ENCODE data around the gene S100A16.
"Not testable (repeated sequence)": the region's sequence is repeated elsewhere in the genome, so short reads cannot be mapped to it uniquely, and the experiment has no call there.

Gene S100A16

DNA sequence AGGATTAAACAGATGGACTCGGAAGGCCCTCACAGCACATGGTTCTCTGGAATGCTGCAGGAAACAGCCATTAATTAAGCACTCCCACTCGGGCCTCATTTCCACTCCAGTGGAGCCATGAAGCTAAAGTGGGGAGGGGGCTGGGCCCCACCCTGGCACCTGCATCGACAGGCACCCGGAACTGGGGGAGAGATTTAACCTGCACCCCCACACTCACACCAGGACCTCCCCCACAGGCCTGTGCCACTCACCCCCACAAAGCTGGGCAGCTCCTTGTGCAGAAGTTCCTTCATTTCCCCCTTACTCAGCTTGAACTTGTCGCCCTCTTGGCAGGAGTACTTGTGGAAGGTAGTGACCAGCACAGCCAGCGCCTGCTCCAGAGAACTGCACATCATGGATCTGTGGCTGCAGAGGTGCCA, 49.4 kb downstream of the S100A16 start:
- no peak for DNase-seq (ENCODE audit: low read depth in 2 of 2)

DNA sequence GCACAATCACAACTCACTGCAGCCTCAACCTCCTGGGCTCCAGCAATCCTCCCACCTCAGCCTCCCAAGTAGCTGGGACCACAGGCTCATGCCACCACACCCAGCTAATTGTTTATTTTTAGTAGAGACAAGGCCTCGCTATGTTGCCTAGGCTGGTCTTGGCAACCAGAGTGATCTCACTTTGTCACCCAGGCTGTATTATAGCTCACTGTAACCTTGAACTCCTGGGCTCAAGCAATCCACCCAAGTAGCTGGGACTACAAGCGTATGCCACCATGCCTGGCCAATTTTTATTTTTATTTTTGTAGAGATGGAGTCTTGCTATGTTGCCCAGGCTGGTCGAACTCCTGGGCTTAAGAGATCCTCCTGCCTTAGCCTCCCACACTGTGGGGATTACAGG, 50.9 kb downstream of the S100A16 start:
- DNase-seq (ENCODE audit: low read depth in 2 of 2): not testable (repeated sequence)

DNA sequence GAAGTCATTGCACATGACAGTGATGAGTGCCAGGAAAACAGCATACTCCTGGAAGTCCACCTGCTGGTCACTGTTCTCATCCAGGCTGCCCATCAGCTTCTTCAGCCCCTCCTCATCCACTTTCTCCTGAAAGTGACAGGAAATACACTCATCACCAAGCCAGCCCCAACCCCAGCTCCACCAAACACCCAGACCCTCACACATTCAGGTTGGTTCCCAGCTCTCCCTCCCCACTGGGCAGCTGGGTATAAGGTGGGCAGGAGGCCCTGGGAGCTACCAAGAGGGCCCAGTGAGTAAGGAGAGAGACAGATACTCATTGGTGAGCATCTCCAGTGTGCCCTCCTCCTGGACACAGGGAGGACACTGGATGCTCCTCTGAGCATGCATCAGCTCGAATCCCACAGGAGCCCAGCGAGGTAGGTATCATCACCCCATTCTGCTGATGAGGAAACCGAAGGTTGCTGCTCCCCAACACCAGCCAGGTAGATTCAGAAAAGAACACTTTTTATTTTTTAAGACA, 51.4 kb downstream of the S100A16 start:
- DNase-seq (ENCODE audit: low read depth in 2 of 2): no peak

DNA sequence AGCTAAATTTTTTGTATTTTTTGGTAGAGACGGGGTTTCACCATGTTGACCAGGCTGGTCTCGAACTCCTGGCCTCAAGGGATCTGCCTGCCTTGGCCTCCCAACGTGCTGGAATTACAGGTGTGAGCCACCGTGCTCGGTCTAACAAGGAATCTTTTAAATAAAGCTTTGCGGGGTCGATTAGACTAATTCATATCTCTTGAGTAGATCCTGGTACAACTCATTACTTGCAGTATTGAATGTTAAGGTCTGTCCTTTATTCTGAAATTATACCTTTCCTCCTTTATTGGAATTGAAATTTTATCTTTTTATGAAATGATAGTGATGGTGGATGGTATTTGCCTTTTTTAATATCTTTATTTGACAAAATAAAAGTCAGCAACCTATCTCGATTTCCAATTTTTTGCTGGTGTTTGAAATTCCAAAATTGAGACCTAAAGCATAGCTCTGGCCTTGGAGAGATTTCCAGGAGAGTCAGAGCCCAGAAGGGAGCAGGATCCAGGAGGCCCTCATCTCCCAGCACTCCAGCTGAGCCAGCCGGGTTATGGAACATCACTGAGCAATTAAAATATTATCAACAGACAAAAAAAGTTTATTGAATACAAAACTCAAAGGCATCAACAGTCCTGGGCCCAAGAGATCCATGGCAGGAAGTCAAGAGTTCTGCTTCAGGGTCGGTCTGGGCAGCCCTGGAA, 52.0 kb downstream of the S100A16 start:
- DNase-seq (ENCODE audit: low read depth in 2 of 2): no peak

DNA sequence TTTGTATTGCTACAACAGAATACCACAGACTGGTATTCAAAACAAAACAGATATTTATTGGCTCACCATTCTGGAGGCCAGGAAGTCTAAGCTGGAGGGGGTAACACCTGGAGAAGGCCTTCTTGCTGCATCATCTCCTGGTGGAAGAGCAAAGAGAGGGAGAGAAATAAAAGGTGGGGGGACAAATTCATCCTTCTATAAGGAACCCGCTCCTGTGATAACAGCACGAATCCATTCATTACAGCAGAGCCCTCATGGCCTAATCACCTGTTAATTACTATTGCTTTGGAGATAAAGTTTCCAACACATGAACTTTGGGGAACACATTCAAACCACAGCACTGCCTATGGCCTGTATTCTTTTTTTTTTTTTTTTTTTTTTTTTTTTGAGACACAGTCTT, 52.7 kb downstream of the S100A16 start:
- DNase-seq (ENCODE audit: low read depth in 2 of 2): no peak

DNA sequence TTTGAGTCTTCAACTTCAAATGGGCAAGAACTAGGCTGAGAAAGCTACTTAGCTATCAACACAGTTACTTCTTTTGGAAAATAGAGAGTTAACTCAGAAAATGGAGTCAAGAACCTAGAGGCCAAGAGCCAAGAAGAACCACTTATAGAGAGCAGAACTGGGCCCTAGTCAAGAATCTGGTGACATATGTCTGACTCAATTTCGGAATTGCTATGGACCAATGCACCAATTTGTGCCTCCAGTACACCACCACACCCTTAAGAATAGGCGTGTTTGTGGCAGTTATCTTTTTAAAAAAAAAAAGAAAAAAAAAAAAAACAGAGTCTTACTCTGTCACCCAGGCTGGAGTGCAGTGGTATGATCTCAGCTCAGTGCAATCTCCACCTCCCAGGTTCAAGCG, 55.1 kb downstream of the S100A16 start:
- no peak for DNase-seq (ENCODE audit: low read depth in 2 of 2)
